ENCODE data around the gene SPOCK3.
"Not testable (repeated sequence)": the region's sequence is repeated elsewhere in the genome, so short reads cannot be mapped to it uniquely, and the experiment has no call there.

The SPOCK3 gene

DNA sequence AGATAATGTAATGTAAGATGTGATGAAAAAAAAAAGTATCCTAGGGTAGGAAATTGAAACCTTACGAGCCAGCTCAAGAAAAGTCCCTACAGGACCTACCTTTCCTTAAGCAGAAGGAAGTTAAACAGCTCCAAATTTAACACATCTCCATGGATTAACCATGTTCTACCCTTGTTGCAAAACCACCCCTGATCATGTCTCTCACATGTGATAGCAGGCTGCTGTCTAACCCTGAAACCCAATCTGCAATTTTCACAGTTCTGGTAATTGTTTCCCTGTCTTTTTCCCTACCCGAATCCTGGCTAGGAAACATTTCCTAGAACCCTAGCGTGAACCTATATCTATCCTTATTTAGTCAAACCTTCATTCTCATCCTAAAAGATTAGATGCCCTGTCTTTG, 198.9 kb downstream of the SPOCK3 start:
- DNase-seq (ENCODE audit: low read depth, low spot score), result no peak

DNA sequence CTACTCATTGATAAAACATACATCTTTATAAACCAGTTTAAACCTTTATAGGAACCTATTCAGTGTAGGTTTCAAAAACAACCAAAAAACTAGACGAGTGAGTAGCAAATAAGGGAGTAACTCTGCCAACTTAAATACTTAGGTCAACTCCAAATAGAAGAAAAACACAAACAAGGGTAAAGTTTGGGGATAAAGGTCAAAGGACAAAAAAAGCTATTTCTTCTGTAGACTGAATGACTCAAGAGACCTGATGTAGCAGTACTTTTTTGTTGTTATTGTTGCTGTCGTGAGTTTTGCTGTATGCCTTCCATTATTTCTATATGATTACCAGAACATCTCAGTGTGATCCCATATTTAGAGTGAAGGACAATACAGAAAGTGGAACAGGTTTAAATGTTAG, 199.3 kb downstream of the SPOCK3 start:
- DNase-seq (ENCODE audit: low read depth, low spot score), result no peak

DNA sequence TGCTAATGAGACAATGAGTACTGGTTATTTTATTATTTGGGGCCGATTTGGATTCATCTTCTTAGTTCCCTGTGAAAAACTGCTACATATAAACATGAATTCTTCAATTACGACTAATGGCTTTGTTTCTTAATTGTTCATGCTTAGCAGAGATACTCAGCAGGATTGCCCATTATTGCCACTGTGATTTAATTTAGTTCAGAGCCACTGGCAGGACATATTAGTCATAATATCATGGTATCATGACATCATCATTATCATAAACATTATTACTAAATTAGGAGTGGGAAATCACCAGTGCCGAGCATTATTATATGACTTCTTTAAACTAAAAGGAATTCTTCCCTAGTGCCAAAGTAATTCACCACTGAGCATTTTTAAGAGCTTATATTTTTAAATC, 201.4 kb downstream of the SPOCK3 start:
- DNase-seq (ENCODE audit: low read depth, low spot score), result no peak

DNA sequence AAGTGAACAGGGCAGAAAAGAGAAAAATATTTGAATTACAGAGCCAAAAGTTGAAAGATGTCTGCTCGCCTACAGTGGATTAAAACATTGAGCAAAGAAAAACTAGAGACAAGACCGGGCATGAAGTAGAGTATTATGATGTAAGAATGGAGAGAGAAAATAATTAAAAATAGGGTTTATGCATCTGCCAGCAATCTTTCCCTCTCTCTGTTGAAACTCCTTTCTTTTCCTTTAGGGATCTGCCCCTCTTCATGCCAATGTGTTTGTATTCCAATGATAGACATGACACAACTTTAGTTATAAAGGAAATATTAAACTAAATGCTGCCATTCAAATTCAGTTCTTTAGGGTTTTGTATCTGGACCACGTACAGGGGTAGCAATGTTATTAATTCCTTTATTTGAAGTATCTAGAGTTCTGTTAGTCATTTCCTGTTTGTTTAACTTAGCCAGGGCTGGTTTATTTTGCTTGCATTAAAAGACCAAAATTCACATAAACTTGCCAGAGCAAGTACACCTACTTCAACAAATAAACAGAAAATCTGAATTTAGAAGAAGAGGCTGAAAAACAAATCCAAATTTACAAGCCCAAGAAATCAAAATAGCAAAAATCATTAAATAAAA, 202.6 kb downstream of the SPOCK3 start:
- no peak for DNase-seq (ENCODE audit: low read depth, low spot score)

DNA sequence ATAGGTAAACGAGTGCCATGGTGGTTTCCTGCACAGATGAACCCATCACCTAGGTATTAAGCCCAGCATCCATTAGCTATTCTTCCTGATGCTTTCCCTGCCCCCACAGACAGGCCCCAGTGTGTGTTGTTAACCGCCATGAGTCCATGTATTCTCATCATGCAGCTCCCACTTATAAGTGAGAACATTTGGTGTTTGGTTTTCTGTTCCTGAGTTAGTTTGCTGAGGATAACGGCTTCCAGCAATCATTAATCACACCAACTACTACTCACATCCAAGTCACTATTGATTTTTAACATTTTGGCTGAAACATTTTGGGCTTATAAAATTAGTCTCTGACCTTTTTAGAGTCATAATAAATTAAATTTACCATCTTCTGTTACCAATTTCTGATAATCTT, 205.3 kb downstream of the SPOCK3 start:
- DNase-seq (ENCODE audit: low read depth, low spot score), result no peak

DNA sequence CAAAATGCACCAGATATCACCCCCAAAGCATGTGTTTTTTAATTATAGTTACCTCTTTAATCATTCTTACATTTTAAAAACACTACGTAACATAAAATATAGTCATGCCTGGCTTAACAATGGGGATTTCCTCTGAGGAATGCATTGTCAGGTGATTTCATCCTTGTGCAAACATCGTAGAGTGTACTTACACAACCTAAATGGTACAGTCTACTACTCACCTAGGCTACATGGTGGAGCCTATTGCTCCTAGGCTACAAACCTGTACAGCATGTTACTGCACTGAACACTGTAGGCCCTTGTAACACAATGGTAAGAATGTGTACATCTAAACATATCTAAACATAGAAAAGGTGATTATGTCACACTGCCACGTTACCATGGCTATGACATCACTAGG, 208.6 kb downstream of the SPOCK3 start:
- no peak for DNase-seq (ENCODE audit: low read depth, low spot score)

DNA sequence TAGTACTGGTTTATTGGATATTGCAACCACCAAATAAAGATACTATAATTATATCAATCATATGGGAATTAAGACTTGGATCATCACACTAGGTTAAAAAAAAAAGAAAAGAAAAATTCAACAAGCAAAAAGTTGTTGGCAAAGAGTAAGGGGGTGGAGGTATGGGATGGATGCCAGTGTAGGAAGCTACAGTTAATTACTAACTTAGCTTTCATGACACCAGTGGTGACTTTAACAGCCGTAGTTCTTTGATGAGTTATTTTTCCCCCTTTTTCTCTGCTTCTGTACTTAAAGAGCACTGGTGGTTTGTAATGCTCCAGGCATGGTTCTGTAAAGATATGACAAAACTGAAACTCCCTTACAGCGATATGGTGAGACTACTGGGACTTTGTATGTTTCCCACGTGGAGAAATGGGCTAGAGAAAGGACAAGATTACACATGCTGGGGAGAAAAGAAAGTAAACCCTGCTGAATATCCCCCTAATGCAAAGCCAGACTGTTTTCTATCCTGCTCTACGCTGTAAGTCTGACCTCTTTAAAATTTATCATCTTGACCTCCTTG, 210.8 kb downstream of the SPOCK3 start:
- no peak for DNase-seq (ENCODE audit: low read depth, low spot score)

DNA sequence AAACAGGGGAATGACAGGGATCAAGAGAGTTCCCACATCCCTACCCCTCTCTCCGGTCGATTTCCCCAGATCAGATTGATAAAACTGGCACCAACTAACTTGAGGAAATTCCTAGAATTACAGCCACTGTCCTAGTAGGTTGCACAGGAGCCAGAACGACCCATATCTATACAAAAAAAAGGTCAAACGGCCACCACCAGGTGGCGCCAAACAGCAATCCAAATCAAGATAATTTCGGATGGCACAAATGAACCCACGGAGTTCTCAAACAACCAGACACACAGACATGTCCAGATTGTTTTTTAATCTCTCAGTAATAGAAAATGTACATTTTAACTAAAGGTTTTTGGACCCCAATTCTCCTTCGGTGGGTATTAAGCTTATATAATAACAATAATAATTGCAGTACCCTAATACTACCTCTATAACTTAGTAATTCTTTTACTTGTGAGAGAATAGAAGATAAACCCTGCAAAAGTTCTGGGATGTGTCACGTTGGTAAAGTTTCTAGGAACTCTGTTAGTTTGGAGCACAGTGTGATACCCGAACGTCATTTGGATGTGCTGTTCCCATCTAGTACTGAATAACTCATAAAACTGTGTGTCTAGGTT, 212.6 kb downstream of the SPOCK3 start:
- peak; percentile 65 for DNase-seq (ENCODE audit: low read depth, low spot score)

DNA sequence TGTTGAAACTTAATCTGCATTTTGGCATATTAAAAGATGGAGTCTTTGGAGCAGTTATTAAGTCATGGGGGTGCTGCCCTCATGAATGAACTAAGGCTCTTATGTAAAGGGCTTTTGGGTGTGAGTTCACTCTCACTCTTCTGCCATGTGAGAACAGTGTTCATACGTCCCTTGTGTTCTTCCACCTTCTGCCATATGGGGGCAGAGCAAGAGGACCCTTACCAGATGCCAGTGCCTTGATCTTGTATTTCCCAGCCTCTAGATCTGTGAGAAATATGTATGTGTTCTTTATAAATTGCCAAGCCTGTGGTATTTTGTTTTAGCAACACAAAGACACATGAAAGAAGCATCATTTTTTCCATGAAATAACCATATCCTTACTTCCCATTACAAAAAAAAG, 213.9 kb downstream of the SPOCK3 start:
- DNase-seq (ENCODE audit: low read depth, low spot score), result peak; percentile 1

DNA sequence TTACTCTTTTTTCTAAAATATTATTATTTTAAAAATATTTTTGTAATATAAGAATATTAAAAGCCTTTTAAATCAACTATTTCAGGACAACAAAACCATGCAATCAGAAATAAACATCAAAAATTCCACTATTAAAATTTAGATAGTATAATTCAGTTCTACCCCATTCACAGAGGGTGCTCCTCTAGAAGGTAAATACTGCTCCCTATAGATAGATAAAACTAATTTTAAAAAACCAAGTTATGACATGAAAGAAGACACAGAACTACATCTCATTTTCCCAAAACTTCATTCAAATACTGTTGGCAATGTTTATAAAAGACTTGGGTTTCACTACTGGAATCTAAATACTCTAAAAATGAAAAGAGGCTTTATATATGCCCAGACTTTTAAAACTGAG, 219.3 kb downstream of the SPOCK3 start:
- no peak for DNase-seq (ENCODE audit: low read depth, low spot score)

DNA sequence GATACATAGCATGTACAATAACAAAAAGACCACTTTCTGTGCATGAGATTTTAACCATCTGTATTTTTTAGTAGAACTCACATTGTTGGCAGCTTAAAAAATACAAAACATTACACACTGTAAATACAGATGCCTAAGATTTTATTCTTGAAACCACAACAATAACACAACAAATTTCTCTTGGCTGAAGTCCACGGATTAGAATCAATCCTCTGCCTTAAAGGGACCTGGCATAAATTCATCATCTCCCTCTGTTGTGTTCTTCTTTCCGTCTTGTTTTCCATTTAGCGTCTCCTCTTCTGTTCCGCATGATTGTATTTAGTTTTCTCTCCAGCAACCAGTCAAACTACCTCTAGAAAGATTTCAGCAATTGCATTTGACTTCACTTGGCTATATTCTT, 231.0 kb downstream of the SPOCK3 start:
- DNase-seq (ENCODE audit: low read depth, low spot score), result no peak

DNA sequence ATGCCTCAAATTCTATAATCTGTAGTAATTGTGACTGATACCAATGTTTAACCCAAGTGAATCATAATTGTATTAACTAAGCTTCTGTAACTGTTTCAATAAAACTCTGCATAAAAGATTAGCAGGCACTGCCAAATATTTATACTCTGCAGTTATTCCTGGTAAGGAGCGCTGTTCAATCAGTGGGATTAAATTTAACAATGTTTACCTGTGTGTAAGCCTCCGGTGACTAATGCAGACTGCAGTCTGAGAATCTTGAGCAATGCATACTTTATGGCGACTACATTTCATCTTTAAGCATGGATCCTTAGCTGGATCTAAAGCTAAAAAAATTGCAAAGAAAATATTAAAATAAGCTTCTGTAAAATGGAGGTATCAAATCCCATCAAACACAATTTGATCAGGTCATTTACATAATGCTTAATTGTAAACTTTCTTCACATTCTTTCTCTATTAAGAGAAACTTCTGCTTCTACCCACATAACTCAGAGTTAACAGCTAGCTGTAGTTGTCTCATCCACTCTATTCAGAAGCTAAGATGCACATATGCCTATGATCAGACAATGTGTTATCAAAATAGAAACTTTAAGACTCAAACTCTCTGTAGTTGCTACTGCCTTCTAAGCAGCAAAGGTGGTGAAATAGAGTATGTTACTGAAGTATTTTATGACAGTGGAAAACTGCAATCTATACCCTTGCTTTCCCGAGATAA, 234.0 kb downstream of the SPOCK3 start:
- no peak for DNase-seq (ENCODE audit: low read depth, low spot score)

DNA sequence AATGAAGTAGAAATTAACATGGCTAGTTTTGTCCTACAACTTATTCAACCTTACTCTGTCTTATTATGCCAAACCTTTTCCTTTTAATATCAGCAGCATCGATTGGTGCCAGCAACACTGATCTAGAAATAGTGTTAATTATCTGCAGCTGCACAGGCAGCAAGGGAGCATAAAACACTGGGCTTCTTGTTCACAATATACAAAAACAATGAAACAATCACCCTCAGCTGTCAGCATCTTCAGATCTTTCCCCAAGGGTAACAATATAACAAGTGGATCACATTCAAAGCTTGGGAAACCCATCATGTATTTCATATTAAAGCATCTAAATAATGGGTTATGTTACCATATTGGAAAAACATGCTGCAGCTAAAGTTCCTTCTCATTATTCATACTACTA, 238.1 kb downstream of the SPOCK3 start:
- no peak for DNase-seq (ENCODE audit: low read depth, low spot score)

DNA sequence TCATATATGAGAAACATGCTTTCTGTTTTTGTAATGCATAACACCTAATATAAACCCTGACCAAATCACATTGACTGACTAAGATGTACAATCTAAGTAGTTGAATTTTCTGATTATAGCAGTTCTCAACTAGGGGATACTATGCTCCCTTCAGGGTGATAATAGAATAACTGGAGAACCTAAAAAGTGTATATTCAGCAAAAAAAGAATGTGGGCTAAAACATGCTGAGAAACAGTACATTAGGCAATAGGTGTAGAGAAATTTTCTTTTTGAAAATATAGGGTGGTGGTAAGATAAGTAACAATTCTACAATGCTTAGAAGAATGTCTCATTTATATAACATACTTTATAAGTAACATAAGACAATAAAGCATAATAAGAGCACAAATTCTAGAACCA, 239.6 kb downstream of the SPOCK3 start:
- no peak for DNase-seq (ENCODE audit: low read depth, low spot score)

DNA sequence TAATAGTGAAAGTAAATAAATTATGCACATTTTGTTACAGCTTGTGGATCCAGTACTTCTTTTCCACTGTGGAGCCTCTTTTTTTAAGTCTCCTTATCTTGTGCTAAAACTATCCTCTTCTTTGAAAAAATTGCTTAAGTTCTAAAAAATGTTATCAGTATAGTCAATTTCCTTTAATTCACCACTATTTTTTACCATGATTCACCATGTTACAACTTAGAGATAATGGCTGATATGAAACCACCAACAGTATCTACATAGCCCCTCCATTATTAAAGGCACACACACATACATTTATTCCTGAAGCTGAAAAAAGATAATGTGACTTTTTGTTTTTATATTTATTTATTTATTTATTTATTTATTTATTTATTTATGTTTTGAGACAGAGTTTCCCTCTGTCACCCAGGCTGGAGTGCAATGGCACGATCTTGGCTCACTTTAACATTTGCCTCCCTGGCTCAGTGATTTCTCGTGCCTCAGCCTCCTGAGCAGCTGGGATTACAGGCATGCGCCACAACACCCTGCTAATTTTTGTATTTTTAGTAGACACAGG, 243.2 kb downstream of the SPOCK3 start:
- DNase-seq (ENCODE audit: low read depth, low spot score), result no peak

DNA sequence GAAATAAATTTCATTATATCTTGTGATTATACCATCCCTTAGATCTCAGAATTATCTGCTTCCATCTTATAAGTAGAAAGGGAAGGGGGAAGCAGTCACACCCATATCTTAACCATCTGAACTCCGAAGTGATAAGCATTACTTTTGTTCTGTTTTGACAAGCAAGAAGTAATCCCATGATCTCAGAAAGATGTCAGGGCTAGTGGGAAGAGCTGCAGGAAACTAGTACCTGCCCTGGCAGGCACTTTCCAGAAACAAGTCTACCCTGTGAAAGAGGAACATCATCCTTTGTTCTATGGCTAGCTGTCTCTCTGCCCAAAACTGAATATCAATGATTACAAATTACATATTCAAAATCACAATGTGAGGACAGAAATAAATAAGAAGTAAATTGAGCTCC, 244.4 kb downstream of the SPOCK3 start:
- no peak for DNase-seq (ENCODE audit: low read depth, low spot score)

DNA sequence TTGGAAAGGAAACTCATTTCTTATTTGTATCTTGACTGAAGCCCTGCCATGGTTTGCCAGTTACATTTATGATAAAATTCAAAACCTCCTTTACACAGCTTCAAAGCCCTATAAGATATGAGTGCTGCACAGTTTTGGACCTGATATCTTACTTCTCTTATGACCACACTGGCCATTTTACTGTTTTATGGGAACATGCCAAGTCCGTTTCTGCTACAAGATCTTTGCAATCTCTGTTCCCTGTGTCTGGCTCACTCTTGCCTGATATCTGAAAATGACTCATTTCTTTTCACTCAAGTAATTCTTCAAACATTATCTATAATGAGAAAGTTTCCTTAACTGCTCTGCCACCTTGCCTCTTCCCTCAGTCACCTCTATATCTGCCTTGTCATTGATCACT, 247.3 kb downstream of the SPOCK3 start:
- DNase-seq (ENCODE audit: low read depth, low spot score), result no peak

DNA sequence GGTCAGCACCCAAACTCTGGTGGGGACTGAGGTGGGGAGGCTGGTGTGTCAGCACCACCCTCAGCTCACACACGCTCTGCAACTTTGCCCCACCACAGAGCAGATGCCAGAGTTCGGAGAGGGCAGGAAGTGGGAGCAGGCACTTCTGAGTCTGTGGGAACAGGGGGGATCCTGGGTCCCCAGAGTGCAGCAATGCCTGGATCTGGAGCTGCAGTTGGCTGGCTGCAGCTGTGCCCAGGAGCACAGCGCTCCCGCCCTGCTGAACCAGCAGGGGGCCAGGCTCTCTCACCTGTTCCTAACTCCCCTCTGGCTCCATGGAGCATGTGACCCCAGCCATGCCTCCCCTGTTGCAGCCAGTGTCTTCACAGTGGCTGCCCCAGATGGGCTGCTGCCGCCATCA, 252.4 kb downstream of the SPOCK3 start:
- no peak for DNase-seq (ENCODE audit: low read depth, low spot score)

DNA sequence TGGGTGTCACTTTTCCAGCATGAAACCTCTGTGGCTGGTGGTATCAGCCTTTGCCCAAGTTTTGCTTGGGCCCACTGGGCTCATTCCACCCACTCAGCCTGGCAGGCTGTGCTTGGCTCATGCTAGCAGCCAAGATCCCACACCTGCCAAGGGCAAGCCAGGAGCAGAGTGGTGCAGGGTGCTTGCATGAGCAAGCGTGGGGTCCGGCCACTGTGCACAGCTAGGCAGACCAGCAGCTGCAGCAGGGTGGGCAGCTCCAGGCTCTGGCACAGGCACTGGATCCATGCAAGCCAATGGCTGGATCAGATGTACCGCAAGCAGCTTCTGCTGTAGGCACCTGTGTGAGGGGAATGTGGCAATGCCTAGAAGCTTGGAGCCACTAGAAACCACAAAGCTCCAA, 253.9 kb downstream of the SPOCK3 start:
- no peak for DNase-seq (ENCODE audit: low read depth, low spot score)

DNA sequence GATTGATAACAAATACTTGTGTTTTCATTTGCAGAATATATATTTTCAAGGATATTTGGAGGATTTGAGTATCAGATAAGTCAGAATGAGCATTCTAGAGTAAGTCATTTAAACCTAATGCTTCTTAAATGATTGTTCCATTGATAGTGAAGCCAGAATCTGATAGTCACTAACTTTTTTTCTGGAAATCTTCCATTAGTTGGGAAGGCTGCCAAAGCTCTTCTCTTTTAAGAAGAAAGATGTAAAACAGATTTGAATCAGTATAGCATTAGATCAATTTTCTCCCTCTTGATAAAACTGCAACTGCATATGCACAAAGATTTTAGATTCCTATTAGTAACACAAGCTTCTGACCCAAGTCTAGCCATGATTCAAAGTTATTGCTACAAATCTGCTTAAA, 256.7 kb downstream of the SPOCK3 start:
- DNase-seq (ENCODE audit: low read depth, low spot score), result no peak

DNA sequence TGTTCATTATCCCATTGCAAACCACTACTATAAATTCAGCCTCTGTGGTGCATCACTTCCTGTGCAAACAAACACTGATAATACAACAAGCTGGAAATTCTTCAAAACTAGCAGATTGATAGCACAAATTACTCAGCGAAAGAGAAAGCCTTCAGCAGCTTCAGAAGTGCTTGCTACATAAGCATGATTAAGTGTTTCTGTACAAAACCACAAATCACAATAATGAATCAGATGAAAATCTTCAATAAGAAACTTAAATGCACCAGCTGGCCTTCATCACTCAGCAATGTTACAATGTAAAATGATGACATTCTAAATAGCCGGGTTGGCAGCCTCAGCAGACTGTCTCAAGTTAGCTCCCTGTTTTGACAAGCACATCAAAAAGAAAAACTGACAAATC, 262.2 kb downstream of the SPOCK3 start:
- no peak for DNase-seq (ENCODE audit: low read depth, low spot score)

DNA sequence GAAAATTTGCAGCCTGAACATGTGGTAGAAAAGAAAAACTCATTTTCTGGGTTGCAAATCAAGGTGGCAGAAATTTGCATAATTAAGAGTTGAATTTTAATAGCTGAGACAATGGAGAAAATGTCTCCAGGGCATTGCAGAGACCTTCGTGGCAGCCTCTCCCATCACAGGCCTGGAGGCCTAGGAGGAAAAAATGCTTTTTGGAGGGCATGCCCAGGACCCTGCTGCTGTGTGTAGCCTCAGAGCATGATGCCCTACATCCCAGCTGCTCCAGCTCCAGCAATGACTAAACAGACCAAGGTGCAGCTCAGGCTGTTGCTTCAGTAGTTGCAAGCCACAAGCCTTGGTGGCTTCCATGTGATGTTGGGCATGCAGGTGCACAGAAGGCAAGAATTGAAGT, 266.1 kb downstream of the SPOCK3 start:
- not testable (repeated sequence) for DNase-seq (ENCODE audit: low read depth, low spot score)

DNA sequence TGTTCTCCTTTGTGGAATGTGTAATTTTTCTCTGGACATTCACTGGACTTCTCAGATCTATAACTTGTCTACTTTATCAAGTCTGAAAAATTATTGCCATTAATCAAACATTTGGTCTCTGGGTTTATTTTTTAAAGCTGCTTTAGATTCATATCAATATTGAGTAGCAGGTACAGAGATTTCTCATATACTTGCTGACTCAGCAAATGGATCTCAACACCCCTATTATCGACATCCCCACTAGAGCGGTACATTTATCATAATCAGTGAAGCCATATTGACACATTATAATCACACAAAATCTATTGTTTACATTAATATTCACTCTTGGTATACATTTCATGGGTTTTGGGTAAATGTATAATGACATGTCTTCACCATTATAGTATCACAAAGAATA, 268.7 kb downstream of the SPOCK3 start:
- DNase-seq (ENCODE audit: low read depth, low spot score), result no peak

Measured in ELF-1 (cell line).